Stimulated activated CD4-positive, alpha-beta T cell treated with anti-CD3 and anti-CD28 coated beads, TNF-alpha, amount 100 ng/mL, for 4 hours (primary cell): ENCODE measurements around the gene EIF4H.
"Not testable (repeated sequence)": the region's sequence is repeated elsewhere in the genome, so short reads cannot be mapped to it uniquely, and the experiment has no call there.

ENCODE experiments used
- DNase-seq, 3 experiments: peaks; one replicate each; pipeline ENCODE4 v3.0.0-alpha.2; 2020; ENCODE audit warnings: low read depth in 3 of 3

EIF4H gene

DNA sequence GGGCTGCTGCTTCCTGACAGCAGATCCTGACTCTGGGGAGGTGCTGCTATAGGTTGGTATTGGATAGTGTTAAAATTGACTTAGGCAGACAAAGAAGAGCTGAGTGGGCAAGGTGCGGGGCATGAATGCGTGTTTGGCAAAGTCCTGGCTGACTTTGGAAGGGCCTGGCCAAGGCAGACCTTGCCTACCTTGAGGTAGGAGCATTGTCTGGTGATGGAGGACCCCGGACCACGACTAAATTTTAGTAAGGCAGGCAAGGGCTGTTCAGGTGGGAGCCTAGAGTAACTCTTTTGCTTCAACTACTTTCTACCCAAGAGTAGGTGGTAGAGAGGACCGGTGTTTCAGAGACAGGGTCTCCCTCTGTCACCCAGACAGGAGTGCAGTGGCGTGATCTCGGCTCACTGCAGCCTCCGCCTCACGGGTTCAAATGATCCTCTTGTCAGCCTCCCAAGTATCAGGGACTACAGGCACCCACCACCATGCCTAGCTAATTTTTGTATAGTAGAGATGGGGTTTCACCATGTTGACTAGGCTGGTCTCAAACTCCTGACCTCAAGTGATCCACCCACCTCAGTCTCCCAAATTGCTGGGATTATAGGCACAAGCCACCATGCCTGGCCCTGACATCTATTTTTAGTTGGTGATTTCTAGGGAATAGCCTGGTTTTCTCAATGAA lies 23.4 kb downstream of the EIF4H start:
- no peak for DNase-seq

DNA sequence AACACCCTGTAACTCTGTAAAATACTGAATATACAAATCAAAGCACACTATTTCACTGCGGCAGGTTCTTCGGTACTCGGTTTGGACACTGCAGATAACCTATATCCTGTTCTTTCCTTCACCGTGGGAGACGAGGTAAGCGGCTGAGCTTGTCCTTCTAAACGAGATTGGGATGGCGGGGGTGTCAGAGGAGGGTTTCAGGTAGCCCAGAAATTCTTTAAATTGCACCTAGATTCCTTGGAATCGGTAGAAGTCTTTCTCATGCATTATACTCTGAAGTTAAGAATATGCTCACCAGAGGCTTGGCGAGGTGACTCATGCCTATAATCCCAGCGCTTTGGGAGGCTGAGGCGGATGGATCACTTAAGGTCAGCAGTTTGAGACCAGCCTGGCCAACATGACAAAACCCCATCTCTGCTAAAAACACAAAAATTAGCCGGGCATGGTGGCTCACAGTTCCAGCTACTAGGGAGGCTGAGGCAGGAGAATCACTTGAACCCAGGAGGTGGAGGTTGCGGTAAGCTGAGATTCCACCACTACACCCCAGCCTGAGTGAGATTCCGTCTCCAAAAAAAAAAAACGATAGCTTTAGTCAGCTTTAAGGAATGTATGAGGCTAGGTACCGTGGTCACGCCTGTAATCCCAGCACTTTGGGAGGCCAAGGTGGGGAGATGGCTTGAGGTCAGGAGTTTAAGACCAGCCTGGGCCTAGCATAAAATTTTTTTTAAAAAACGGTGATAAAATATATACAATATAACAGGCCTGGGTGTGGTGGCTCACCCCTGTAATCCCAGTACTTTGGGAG lies 25.6 kb downstream of the EIF4H start:
- DNase-seq, result no peak

DNA sequence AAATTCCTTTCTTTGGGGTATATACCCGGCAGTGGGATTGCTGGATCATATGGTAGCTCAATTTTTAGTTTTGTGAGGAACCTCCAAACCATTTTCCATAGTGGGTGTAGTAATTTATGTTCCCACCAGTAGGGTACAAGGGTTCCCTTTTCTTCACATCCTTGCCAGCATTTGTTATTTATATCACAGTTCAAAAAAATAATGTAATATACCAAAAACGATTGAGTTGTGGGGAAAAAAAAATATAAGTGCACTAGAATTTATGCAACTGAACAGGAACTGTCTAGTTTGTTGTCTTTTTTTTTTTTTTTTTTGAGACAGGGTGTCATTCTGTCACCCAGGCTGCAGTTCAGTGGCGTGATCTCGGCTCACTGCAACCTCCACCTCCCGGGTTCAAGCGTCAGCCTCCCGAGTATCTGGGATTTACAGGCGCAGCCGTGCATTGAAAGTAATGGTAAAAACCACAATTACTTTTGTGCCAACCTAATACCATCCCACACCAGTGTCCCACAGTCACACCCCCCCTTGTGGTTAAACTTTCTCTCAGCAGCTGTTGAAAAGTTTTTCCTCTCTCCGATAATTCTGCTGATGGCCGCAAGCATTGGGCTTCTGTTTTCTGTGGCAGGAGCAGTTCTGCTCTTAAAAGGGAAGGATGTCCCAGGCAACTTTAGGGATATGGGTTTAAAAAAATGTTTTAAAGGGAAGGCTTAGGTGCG lies 28.8 kb downstream of the EIF4H start:
- no peak for DNase-seq

DNA sequence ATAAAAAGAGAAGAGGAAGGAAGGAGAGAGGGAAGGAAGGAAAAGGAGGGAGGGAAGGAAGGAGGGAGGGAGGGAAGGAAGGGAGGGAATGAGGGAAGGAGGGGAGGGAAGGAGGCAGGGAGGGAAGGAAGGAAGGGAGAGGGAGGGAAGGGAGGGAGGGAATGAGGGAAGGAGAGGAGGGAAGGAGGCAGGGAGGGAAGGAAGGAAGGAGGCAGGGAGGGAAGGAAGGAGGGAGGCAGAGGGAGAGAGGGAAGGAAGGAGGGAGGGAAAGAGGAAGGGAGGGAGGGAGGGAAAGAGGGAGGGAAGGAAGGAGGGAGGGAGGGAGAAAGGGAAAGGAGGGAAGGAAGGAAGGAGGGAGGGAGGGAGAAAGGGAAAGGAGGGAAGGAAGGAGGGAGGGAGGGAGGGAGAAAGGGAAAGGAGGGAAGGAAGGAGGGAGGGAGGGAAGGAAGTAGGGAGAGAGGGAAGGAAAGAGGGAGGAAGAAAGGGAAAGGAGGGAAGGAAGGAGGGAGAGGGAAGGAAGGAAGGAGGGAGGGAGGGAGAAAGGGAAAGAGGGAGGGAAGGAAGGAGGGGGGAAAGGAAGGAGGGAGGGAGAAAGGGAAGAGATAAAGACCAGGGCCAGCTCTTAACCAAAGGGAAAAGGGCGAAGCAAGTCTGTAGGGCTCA lies 29.9 kb downstream of the EIF4H start:
- DNase-seq, result no peak

DNA sequence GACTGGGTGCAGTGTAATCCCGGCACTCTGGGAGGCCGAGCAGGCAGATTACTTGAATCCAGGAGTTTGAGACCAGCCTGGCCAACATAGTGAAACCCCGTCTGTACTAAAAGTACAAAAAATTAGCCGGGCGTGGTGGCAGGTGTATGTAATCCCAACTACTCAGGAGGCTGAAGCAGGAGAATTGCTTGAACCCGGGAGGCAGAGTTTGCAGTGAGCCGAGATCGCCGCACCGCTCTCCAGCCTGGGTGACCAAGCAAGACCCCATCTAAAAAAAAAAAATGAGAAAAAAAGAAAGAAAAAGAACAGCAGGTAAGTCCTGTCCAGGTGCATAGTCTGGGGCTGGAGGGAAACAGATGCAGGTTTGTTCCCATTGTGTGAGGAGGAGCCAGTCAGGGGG lies 31.9 kb downstream of the EIF4H start:
- DNase-seq, result not testable (repeated sequence)

DNA sequence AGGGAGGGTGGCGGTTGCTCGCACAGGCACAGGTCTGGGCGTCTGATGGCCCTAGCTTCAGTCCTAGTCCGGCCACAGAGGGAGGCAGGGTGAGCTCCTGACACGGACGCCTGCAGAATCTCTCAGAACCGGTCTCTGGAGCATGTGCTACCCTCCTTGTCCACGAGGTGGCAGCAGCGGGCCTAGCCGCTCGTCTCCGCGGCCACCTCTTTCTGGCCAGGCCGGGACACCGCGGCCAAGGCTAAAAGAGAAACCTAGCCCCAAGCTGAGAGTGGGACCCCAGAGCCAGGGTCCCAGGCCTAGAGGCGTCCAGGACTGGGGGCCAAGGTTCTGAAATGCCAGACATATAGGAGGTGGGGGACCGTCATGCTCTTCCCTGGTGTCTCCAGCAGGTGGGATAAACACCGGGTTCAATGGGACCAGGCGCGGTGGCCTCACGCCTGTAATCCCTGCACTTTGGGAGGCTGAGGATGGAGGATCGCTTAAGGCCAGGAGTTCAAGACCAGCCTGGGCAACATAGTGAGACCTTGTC lies 32.5 kb downstream of the EIF4H start:
- DNase-seq, result peak; percentile 55 to 68 (median 57)

DNA sequence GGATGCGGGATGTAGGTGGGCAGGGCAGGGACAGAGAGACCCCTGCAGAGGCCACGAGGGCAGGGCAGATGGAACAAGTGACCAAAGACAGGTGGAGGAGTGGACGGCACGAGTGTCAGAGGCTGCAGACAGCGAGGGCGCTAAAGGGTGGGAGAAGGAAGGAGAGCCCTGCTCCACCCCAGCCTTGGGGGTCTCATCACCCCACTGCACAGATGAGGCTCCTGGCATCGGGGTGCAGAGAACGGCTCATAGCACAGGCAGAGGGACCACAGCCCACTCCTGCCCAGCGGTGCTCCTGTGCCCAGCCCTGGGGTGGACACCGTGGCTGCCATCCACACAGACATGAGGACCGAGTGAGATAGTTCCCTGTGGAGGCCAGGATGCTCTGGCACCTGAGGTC lies 33.4 kb downstream of the EIF4H start:
- DNase-seq, result no peak

DNA sequence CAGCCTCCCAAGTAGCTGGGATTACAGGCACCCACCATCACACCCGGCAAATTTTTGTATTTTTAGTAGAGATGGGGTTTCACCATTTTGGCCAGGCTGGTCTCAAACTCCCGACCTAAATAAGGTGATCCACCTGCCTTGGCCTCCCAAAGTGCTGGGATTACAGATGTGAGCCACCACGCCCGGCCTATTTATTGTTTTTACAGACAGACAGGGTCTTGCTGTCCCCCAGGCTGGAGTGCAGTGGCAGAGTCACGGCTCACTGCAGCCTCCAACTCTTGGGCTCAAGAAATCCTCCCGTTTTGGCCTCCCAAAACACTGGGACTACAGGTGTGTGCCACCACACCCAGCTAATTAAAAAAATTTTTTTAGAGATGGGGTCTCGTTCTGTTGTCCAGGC lies 34.1 kb downstream of the EIF4H start:
- DNase-seq, result not testable (repeated sequence)

DNA sequence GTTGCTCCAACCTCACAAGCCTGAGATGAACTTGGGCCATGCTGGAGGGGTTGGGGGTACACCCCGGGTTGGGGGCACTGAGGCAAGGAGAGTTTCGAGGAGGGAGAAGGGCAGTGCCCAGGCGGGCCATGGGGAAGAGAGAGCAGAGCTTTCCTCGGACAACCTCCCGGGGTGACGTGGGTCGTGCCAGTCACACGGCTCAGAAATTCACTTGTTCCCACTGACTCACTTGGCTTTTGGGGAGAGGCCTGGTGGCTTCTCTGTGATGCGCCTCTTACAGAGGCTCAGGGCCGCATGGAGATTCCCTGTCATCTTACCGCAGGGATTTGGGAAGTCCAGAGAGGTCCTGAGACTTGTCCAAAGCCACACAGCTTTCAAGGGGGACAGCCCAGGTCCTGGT lies 38.5 kb downstream of the EIF4H start:
- no peak for DNase-seq

DNA sequence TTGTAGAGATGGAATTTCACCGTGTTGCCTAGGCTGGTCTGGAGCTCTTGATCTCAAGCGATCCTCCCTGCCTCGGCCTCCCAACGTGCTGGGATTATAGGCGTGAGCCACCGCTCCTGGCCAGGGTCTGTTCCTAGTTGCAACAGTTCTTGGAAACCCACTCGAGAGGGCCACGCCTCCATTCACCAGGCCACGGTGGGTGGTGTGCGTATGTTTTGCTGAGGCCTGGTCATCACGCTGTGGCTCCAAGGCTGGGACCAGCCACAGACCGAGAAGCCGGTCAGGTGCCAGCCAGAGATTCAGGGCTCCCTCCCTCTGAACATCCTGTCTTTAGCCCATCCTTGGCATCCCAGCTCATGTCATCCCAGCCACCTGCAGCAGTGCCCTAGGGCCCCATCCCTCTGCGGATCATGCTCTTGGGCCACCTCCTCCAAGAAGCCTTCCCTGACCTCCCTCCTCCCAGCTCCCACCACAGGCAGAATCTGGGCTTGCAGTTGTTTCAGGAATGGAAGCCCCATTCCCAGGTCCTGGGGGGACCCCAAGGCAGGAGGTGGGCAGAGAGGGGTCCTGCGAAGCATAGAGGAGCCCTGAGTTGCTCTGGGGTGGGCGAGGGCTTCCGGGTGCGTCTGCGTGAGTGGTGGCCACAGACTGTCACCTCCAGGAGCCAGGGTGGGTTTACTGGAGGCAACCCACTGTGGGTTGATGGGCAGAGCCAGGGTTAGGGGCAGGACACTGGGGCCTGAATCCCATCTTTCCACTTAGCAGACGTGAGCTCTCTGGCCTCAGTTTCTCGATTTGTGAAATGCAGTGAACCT lies 40.9 kb downstream of the EIF4H start:
- DNase-seq, result no peak

DNA sequence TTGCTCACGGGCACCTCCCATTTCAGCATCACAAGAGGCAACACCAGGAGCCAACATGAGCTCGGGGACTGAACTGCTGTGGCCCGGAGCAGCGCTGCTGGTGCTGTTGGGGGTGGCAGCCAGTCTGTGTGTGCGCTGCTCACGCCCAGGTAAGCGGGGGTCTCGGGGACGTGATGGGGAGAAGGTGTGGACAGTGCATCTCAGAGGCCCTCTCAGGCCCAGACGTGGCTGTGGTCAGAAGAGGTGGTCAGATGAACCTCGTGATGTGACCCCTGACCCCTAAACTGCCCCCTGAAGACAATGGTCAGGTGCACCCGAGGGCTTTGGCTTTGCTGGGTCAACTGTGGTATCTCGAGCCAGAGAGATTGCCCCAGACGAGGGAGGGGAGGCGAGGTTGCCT lies 41.8 kb downstream of the EIF4H start:
- DNase-seq, result no peak

DNA sequence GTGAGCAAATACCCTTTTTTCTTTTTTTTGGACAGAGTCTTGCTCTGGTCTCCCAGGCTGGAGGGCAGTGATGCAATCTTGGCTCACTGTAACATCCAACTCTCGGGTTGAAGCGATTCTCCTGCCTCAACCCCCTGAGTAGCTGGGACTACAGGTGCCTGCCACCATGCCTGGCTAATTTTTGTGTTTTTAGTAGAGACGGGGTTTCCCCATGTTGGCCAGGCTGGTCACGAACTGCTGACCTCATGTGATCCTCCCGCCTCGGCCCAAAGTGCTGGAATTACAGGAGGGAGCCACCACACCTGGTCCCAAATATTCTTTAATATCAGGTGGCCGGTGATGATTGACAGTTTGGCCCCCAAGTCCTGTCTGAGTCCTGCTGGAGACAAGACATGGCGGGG lies 42.2 kb downstream of the EIF4H start:
- no peak for DNase-seq

DNA sequence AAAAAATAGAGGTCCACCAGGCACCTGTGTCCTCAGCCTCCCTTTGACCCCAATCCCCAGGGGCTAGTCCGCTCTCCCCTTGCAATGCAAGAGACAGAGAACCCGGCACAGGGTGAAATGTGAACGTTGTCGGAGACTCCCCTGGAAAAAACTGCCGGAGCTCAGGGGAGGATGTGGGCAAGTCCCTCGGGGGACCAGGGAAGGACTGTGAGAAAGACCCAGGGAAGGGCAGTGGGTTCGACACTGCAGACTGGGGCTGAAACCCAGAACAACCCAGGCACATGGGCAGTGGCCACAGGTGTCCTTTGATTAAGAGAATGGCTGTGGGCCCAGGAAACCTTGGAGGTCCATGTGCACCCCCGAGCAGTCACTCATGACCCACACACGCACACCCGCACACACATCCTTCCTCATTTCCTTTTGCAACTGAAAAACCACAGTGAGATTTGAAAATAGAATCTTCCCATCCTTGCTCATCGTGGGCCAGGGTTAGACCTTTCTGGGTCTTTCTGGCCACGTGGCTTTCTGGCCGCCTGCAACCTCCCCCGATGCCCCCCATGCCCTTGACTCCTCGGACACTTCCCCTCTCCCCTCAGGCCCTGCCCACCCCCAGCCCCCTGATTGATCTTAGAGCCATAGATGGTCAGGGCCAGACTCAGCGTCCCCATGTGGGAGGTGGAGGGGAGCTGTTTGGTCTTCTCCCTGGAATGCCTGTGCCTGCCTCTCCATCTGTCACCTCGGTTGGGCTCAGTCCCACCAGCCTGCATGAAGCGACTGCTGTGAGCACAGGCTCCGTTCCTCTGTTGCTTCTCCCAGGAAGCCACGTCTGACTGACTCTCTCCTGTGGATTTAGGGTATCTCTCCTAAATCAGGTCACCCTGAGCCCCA lies 43.5 kb downstream of the EIF4H start:
- DNase-seq, result no peak

DNA sequence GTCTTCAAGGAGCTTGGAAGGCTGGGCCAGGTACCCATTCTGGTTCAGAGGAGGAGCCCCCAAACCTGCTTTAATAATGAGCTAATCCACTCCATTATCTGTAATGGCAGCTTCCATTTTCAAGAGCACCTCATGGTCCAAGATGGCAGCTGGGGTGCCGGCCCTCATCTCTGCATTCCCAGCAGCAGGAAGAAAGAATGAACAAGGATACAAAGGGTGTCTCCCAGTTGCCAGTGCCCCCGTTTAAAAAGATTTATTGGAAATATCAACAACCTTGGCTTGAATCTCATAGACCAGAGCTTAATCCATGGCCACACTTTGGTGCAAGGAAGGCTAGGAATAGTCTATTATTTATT lies 44.2 kb downstream of the EIF4H start:
- no peak for DNase-seq

DNA sequence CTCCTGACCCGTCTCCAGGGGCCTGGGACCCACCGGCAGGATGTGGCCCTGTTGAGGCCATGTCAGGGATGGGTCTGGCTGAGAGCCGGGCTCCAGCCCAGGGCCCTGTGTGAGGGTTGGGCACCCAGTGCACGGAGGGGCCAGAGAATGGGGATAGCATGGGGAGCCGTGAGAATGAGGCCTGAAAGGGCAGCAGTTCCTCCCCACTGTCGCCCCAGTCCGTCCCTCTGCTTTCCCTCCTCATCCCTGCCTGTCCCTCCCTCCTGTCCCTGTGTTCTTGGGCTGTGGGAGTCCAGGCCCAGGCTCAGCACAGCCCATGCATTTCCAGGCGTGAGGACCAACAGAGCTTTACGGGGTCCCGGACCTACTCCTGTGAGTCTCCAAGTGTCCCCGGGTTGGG lies 45.3 kb downstream of the EIF4H start:
- no peak for DNase-seq

DNA sequence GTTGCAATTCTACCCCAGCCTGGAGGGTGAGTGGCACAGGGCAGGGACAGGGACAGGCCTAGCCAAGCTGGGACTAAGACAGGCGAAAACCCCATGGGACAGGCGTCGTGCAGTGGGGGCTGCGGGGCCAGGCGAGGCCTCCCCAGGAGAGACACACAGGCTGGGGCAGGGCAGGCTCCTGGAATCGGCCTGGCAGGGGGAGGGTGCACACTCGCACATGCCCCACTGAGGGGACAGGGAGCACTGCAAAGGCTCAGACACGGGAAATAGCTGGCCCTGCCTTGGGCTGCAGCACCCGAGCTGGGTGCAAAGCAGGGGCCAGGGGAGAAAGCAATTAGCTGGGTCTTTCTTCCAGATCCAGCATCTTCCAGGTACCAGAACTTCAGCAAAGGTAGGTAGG lies 46.1 kb downstream of the EIF4H start:
- DNase-seq, result no peak

DNA sequence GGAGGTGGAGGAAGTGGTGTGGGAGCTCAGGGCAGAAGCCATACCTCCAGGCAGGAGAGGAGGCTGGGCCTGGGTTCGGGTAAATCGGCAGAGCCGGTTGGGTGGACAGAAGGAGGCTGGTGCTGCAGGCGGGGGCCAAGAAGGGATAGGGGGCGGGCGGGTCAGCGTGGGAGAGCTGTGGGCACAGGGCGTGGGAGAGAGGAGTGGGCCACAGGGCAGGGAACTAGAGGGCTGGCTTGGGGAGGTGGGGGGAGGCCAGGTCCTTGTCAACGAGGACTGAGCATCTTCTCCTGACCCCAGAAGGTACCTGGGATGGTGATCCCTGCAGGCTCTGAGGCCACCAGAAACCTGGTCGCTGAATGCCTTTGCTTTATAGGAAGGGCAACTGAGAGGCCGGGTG lies 47.6 kb downstream of the EIF4H start:
- DNase-seq, result no peak

DNA sequence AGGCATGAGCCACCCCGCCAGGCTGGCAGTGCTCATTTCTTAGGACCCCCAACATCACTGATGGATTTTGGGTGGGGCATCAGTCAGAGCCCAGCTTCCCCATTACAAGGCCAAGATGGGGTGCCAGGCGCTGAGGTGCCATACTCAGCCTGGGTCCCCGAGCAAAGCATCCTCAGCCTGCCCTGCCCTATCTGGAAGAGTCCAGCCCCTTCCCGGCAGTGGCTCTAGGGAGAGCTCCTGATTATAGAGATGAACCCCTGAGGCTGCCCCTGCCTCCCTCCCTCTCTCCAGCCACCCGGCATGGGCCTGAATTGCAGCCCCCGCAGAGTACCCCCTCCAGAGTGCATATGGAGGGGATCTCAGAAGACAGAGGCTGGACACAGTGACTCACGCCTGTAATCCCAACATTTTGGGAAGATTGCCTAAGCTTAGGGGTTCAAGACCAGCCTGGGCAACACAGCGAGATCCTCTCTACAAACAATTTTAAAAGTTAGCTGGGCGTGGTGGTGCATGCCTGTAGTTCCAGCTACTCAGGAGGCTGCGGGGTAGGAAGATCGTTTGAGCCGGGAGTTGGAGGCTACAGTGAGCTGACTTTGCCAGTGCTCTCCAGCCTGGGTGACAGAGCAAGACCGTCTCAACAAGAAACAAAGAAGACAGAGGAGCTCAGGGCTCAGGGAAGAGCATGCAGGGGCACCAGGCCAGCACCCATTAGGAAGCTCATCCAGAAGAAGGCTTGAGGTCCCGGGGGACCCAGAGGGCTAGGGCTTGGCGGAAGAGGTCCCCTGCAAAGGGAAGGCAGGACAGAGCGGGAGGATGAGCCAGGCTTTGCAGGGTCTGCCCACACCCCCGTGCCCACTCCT lies 48.9 kb downstream of the EIF4H start:
- no peak for DNase-seq
